VCaP (cell line): ENCODE measurements around the gene CCR9.
A peak's percentile ranks its signal among the peaks of the same experiment; 100 is the strongest.

ENCODE experiments used
- H3K27ac ChIP-seq: fragments of 450-650 bp; 2 replicates; pipeline ENCODE4 v1.5.1; 2017
- TF ChIP-seq, protein P1 (sequence below): fragments of 450-650 bp; conservative IDR thresholded peaks from 2 replicates; pipeline ENCODE4 v1.5.1; 2017; ENCODE audit warnings: mild to moderate bottlenecking, moderate library complexity

CCR9 gene

DNA sequence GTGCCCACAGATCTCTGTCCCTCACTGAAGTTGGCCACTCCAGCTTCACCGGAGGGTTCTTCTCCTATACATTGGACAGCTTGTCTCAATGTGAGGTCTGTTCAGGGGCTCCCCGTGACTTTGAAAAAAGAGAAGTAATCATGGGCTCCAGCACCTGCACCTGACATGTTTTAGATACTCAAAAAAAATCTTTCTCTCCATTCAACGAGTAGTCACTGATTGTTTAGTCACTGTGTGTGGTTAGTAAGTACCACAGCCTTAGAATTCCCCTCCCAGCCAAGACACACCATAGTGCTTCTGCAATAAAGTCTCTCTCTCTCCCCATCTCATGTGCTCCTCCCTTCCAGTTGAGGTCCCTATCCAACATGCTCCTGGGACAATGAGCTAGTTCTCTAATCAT, 18.6 kb downstream of the CCR9 start:
- TF ChIP-seq, protein P1, sequence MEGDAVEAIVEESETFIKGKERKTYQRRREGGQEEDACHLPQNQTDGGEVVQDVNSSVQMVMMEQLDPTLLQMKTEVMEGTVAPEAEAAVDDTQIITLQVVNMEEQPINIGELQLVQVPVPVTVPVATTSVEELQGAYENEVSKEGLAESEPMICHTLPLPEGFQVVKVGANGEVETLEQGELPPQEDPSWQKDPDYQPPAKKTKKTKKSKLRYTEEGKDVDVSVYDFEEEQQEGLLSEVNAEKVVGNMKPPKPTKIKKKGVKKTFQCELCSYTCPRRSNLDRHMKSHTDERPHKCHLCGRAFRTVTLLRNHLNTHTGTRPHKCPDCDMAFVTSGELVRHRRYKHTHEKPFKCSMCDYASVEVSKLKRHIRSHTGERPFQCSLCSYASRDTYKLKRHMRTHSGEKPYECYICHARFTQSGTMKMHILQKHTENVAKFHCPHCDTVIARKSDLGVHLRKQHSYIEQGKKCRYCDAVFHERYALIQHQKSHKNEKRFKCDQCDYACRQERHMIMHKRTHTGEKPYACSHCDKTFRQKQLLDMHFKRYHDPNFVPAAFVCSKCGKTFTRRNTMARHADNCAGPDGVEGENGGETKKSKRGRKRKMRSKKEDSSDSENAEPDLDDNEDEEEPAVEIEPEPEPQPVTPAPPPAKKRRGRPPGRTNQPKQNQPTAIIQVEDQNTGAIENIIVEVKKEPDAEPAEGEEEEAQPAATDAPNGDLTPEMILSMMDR, result no peak
- H3K27ac ChIP-seq, result no peak overlapping the region

DNA sequence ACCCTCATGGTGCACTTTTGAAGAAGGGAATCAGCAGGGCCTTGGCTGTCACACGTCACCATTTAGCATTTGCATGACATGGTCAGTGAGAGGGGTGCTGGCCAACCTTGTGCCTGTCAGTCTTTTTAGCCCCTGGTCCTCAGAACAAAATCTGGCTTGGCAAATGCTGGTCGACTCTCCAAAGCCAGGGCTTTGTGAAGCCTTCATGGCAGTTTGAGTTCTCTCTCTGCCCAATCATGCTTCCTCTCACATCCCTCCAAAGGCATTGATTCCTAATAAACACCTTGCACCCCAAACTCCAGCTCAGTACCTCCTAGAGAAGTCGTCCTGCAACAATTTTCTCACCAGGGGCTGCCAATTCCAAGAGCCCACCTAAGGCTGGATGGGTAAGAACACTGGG, 19.4 kb downstream of the CCR9 start:
- TF ChIP-seq, protein P1, result no peak
- no peak overlapping the region for H3K27ac ChIP-seq

DNA sequence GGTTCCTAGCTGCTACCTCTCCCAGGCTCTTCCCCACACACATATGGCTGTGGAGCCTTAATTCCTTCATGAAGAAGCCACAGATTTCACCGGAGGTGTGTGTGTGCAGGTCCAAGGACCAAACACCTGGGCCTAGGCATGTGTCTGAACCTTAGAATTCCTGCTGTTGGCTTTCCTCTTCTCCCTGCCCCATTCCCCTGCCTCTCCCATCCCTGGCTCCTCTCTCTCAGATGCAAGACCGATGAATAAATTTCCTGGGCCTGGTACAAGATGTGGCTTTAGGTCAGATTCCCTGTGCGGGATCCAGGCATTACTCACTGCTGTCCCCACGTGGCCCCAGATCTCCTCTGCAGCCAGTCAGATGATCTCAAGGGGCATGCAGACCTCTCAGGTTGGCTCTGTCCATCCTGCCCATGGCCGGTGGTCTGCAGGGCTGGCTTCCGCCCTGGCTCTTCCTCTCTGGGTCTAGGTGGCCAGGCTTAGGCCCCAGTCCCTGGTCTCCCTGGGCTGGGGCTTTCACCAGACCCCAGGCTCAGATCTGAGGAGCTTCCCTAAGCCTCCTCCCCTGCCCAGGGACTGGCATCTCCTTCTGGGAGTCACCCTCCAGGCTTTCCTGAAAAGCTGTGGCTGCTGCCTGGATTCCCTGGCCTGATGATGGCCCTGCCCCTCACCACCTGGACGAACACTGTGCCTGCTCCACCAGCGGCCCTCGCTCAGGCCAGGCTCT, 20.5 kb downstream of the CCR9 start:
- H3K27ac ChIP-seq, result no peak overlapping the region
- TF ChIP-seq, protein P1, result peak; percentile 78

DNA sequence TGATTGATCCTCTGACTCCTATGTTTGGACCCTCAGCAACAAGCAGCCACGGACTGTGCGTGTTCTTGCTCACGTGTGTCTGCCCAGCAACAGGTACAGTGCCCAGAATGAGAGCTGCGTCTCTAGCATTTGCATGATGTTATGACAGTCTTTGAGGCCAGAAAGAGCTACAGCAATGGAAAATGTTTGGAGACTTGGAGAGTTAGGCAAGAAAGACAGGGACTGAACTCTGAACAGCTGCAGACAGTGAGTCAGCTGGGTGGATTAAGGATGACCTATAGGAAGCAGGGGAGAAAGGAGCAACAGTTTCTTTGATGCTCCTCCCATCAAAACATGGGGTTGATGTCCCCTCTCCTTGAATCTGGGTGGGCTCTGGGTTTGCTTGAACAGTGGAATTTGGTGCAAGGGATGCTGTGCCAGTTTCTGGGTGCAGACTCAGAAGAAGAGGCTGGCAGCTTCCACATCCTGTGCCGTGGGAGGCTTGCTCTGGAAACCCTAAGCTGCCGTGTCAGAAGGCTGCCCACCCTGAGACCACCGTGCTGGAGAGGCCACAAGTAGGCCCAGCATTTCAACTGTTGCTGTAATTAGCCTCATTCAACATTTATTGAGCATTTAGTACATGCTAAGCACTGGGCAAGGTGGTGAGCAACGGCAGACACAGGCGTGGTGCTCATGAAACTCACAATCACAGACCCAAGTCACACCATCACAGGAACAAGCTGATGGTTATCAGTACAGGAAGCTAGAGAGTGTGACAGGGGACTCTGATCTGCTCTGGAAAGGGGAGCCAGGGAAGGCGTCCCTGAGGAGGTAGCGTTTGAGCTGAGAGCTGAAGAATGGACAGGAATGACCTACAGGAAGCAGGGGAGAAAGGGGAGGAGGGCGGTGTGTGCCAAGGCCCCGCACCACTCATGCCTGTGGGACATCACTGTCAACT, 21.7 kb downstream of the CCR9 start:
- TF ChIP-seq, protein P1, result no peak
- no peak overlapping the region for H3K27ac ChIP-seq

GRCh38 chr3:45908761-45909160, 22.4 kb downstream of the CCR9 start:
- no peak overlapping the region for H3K27ac ChIP-seq
- TF ChIP-seq, protein P1, result no peak

DNA sequence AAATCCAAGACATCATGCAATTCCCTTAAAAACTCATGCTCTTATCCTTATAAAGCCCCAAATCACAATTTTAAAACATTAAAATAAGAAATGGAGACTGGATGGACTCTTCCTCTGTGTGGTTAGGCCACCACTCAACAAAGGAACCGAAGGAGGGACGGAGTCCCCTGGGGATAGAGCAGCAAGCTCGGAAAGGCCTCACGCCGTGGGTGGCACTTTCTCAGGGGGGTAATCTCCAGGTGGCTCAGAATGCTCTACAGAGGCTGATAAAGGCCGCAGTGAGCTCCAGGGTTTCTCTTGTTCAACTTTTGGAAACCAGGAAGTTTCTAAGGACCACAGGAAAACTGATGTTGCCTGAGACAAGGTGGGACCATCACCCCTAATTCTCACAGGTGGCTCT, 23.2 kb downstream of the CCR9 start:
- H3K27ac ChIP-seq, result no peak overlapping the region
- TF ChIP-seq, protein P1, result no peak

GRCh38 chr3:45910892-45911291, 24.5 kb downstream of the CCR9 start:
- no peak overlapping the region for H3K27ac ChIP-seq
- TF ChIP-seq, protein P1, result no peak
